Calu3 (cell line): ENCODE results near the gene RBL2. TPM values are rescaled to one million over a fixed set of nuclear protein-coding genes. Genes with fewer than 3 reads are reported as not detected.
A peak's percentile ranks its signal among the peaks of the same experiment; 100 is the strongest.

Experiments
- BruUV-seq: library from RNA; stranded (reverse); fragments of 400-500 nt; replicated peaks from 2 replicates; lab custom pipeline; 2021; lab: Mats Ljungman, UMichigan
- CTCF ChIA-PET: fragments of 300-600 bp; sonication (Branson Sonifier 250); formaldehyde crosslinking; loops from one replicate; lab custom pipeline; 2022; ENCODE audit warnings: antibody characterized with exemption; lab: Charles Lee
- DNase-seq: peaks from one replicate; pipeline ENCODE4 v3.0.0; 2022
- H3K27ac Mint-ChIP-seq: one replicate; pipeline ENCODE4 v1.8.0; 2022; ENCODE audit warnings: mixed read lengths; ENCODE audit not compliant: unreplicated experiment
- H3K27me3 Mint-ChIP-seq: one replicate; pipeline ENCODE4 v1.8.0; 2022; ENCODE audit warnings: mixed read lengths; ENCODE audit not compliant: unreplicated experiment
- H3K36me3 Mint-ChIP-seq: one replicate; pipeline ENCODE4 v1.8.0; 2022; ENCODE audit warnings: mild to moderate bottlenecking, moderate library complexity, mixed read lengths; ENCODE audit not compliant: insufficient read depth, unreplicated experiment
- H3K4me1 Mint-ChIP-seq: one replicate; pipeline ENCODE4 v1.8.0; 2022; ENCODE audit warnings: mild to moderate bottlenecking, low read depth, mixed read lengths; ENCODE audit not compliant: unreplicated experiment
- H3K4me3 Mint-ChIP-seq: one replicate; pipeline ENCODE4 v1.8.0; 2022; ENCODE audit warnings: mild to moderate bottlenecking, low read depth, moderate library complexity, mixed read lengths; ENCODE audit not compliant: unreplicated experiment
- H3K9me3 Mint-ChIP-seq: one replicate; pipeline ENCODE4 v1.8.0; 2022; ENCODE audit warnings: low read depth, mixed read lengths; ENCODE audit not compliant: unreplicated experiment
- CTCF ChIP-seq: fragments of 200-600 bp; IDR thresholded peaks from one replicate; pipeline ENCODE4 v1.8.0; 2022; ENCODE audit warnings: antibody characterized with exemption; ENCODE audit not compliant: unreplicated experiment
- intact Hi-C: fragments of 100-400 bp; cut with micrococcal nuclease; formaldehyde crosslinking; loops from one replicate; pipeline ENCODE4 v1.10.0; 2022; ENCODE audit not compliant: unreplicated experiment
- total RNA-seq: library from RNA; stranded (reverse); gene quantifications from 2 replicates; pipeline ENCODE4 v1.2.3, GENCODE V29; 2022

RBL2 gene
- total RNA-seq, 1 experiment from 2014 or later, result 62.8 TPM

- BruUV-seq, result no TSS peak
- TF ChIP-seq CTCF, result no peak
- H3K4me1 Mint-ChIP-seq, result peaks cover 37% of the 10 kb centered on the region
- H3K4me3 Mint-ChIP-seq, result no peak overlapping the region
- CTCF ChIA-PET, result no interaction called here
- no peaks in the 10 kb centered on the region for H3K27me3 Mint-ChIP-seq
- no peak for DNase-seq
- peaks cover 22% of the 10 kb centered on the region for H3K36me3 Mint-ChIP-seq
- intact Hi-C loops, result no loop called here
- no peaks in the 10 kb centered on the region for H3K9me3 Mint-ChIP-seq
- H3K27ac Mint-ChIP-seq, result no peak overlapping the region
These were observed 73.4 kb downstream of the RBL2 start for GRCh38 chr16:53507464-53508179.

- H3K27me3 Mint-ChIP-seq, result no peaks in the 10 kb centered on the region
- no peak overlapping the region for H3K4me3 Mint-ChIP-seq
- H3K4me1 Mint-ChIP-seq, result peaks cover 19% of the 10 kb centered on the region
- peak; percentile 87 for TF ChIP-seq CTCF
- peak; percentile 65 for DNase-seq
- intact Hi-C loops, result no loop called here
- H3K36me3 Mint-ChIP-seq, result no peaks in the 10 kb centered on the region
- H3K9me3 Mint-ChIP-seq, result no peaks in the 10 kb centered on the region
- CTCF ChIA-PET, result interaction anchor here (0.6 to 0.8 kb wide), 2 partner anchors 32 to 243 kb away, joined by 5 to 6 read pairs; no protein-coding TSS in a partner anchor
- BruUV-seq, result no TSS peak
- H3K27ac Mint-ChIP-seq, result no peak overlapping the region
These were observed 75.8 kb downstream of the RBL2 start for GRCh38 chr16:53509906-53510703.

- no TSS peak for BruUV-seq
- Mint-ChIP-seq H3K4me1 (peaks cover 19% of the 10 kb centered on the region), H3K36me3 (no peaks in the 10 kb centered on the region), H3K4me3 (no peak overlapping the region), H3K27ac (peak overlapping the region; percentile 88), H3K27me3 (no peaks in the 10 kb centered on the region), H3K9me3 (no peaks in the 10 kb centered on the region)
- TF ChIP-seq CTCF, result no peak
- intact Hi-C loops, result no loop called here
- CTCF ChIA-PET, result interaction anchor here (0.6 to 0.8 kb wide), 2 partner anchors 32 to 243 kb away, joined by 5 to 6 read pairs; no protein-coding TSS in a partner anchor
- DNase-seq, result no peak
These were observed 76.4 kb downstream of the RBL2 start for GRCh38 chr16:53510704-53511070.

- CTCF ChIA-PET, result interaction anchor here (0.7 to 1.2 kb wide), 2 partner anchors 10 to 214 kb away, joined by 3 read pairs; no protein-coding TSS in a partner anchor
- Mint-ChIP-seq H3K4me1 (peaks cover 19% of the 10 kb centered on the region), H3K27me3 (no peaks in the 10 kb centered on the region)
These were observed 76.8 kb downstream of the RBL2 start for GRCh38 chr16:53511084-53511402.

More at GRCh38 chr16:53511084-53511402, 76.8 kb downstream of the RBL2 start:
- Mint-ChIP-seq H3K9me3 (no peaks in the 10 kb centered on the region), H3K4me3 (no peak overlapping the region), H3K36me3 (no peaks in the 10 kb centered on the region), H3K27ac (peak overlapping the region; percentile 88)
- no peak for DNase-seq
- intact Hi-C loops, result no loop called here
- no peak for TF ChIP-seq CTCF
- BruUV-seq, result no TSS peak
